K562 (cell line): Measurements from ENCODE around the gene LRFN4. TPM values are rescaled to one million over a fixed set of nuclear protein-coding genes. Genes with fewer than 3 reads are reported as not detected.

Experiments
- ATAC-seq: fragments of 200-7000 bp; cut with Tn5 transposase; 3 replicates; pipeline ENCODE4 v1.9.1; 2020; ENCODE audit warnings: moderate library complexity
- BruUV-seq: library from RNA; stranded (reverse); fragments of 400-500 nt; replicated peaks from 2 replicates; lab custom pipeline; 2021; lab: Mats Ljungman, UMichigan
- CTCF ChIA-PET: fragments of 300-600 bp; formaldehyde crosslinking; extraction: SDS; loops from one replicate; lab custom pipeline; 2021; ENCODE audit warnings: low intra/inter-chr PET ratio; lab: Yijun Ruan, JAX
- POLR2A ChIA-PET: fragments of 300-600, 350-650 bp; sonication (Branson Sonifier 250); formaldehyde crosslinking; extraction: SDS; loops from one replicate; lab custom pipeline; 2021; ENCODE audit warnings: antibody characterized with exemption, inconsistent platforms; lab: Yijun Ruan, JAX
- DNase-seq, 4 experiments: peaks; one replicate each; pipeline versions ENCODE4 v3.0.0 to v3.0.0-alpha.2; 2011 to 2018; ENCODE audit warnings: low spot score in 3 of 4, mixed read lengths in 3 of 4; ENCODE audit errors: extremely low read depth in 1 of 4
- FAIRE-seq: peaks from 2 replicates; lab custom pipeline; 2011; peaks lifted over from hg19 to GRCh38; lab: Jason Lieb, UNC
- H2AFZ ChIP-seq: 2 replicates; pipeline ENCODE4 v1.6.0; 2011; ENCODE audit warnings: low read depth, low read length, control low read depth, inconsistent platforms
- H3K27ac ChIP-seq: fragments of 200-600 bp; 3 replicates; pipeline ENCODE4 v1.8.0; 2011; ENCODE audit warnings: low read depth, mild to moderate bottlenecking, control low read depth, inconsistent platforms, low read length, moderate library complexity, mixed read lengths; ENCODE audit errors: extremely low read depth
- H3K27me3 ChIP-seq, 2 experiments: fragments of 300-600 bp in 1 of 2; 2 replicates in 1 of 2; 3 replicates in 1 of 2; pipeline versions ENCODE4 v1.6.0 to v1.8.0; 2011; ENCODE audit warnings: inconsistent platforms in 2 of 2, low read length in 2 of 2, mild to moderate bottlenecking in 1 of 2, mixed read lengths in 1 of 2, moderate library complexity in 1 of 2; ENCODE audit not compliant: control insufficient read depth in 2 of 2, insufficient read depth in 2 of 2
- H3K36me3 ChIP-seq: fragments of 300-600 bp; 3 replicates; pipeline ENCODE4 v1.8.0; 2011; ENCODE audit warnings: mild to moderate bottlenecking, low read length, inconsistent platforms; ENCODE audit not compliant: control insufficient read depth, insufficient read depth
- H3K4me1 ChIP-seq, 2 experiments: fragments of 200-600 bp in 1 of 2; replicated peaks in 1 of 2; 2 replicates in 1 of 2; 3 replicates in 1 of 2; pipeline versions ENCODE4 v1.5.1 to v1.8.0; 2011; ENCODE audit warnings: inconsistent platforms in 2 of 2, low read length in 2 of 2, mild to moderate bottlenecking in 1 of 2, mixed read lengths in 1 of 2, moderate library complexity in 1 of 2; ENCODE audit not compliant: control insufficient read depth in 2 of 2, insufficient read depth in 2 of 2
- H3K4me2 ChIP-seq: 2 replicates; pipeline ENCODE4 v1.6.1; 2011; ENCODE audit warnings: low read length, control low read depth, inconsistent platforms, mixed read lengths; ENCODE audit not compliant: insufficient read depth
- H3K4me3 ChIP-seq: fragments of 200-600 bp; sonication (generic), shearing (Covaris generic); 2 replicates; pipeline ENCODE4 v1.5.1; 2016; ENCODE audit warnings: control low read depth, inconsistent platforms
- H3K79me2 ChIP-seq: fragments of 200-600 bp; 3 replicates; pipeline ENCODE4 v1.8.0; 2011; ENCODE audit warnings: low read length, inconsistent platforms; ENCODE audit not compliant: control insufficient read depth, insufficient read depth
- H3K9ac ChIP-seq, 2 experiments: 2 replicates each; pipeline versions ENCODE4 v1.6.0 to v1.6.1; 2011; ENCODE audit warnings: low read depth in 2 of 2, low read length in 2 of 2, control low read depth in 1 of 2, inconsistent platforms in 1 of 2, mild to moderate bottlenecking in 1 of 2, mixed read lengths in 1 of 2; ENCODE audit not compliant: insufficient read depth in 1 of 2
- H3K9me1 ChIP-seq: one replicate; pipeline ENCODE4 v1.6.0; 2011; ENCODE audit warnings: inconsistent platforms, mild to moderate bottlenecking, low read length, moderate library complexity; ENCODE audit not compliant: control insufficient read depth, insufficient read depth
- H3K9me3 ChIP-seq: replicated peaks from 2 replicates; pipeline ENCODE4 v1.5.1; 2011; ENCODE audit warnings: low read depth, low read length, inconsistent platforms; ENCODE audit not compliant: control insufficient read depth, insufficient read depth
- H4K20me1 ChIP-seq: replicated peaks from 2 replicates; pipeline ENCODE4 v1.6.1; 2011; ENCODE audit warnings: low read length, inconsistent platforms, mixed read lengths; ENCODE audit not compliant: control insufficient read depth, insufficient read depth
- MAFF ChIP-seq: IDR thresholded peaks from 2 replicates; pipeline ENCODE4 v1.6.1; 2012; ENCODE audit warnings: low read length, improper control_type of control experiment
- NR3C1 ChIP-seq: sonication (generic); formaldehyde crosslinking; IDR thresholded peaks from 2 replicates; pipeline ENCODE4 v1.8.1; 2022; ENCODE audit warnings: missing genetic modification reagents
- WGBS: fragments of 100-300 bp; shearing (Covaris generic); methylation state at CpG from one replicate; pipeline ENCODE4 v1.1.6; 2016; ENCODE audit warnings: low coverage, mixed read lengths; ENCODE audit not compliant: insufficient coverage; ENCODE audit errors: missing lambda C conversion rate; 5-methylcytosine and 5-hydroxymethylcytosine counted together
- in situ Hi-C: fragments of 300-500 bp; cut with MboI; formaldehyde crosslinking; loops from 4 replicates; pipeline ENCODE4 v1.15.0; 2018; ENCODE audit warnings: inconsistent platforms, mixed read lengths
- intact Hi-C: fragments of 100-400 bp; cut with micrococcal nuclease; formaldehyde crosslinking; loops from 2 replicates; pipeline ENCODE4 v1.14.2; 2022
- polyA plus RNA-seq, 8 experiments: library from polyadenylated mRNA; depleted of rRNA in 4 of 8; stranded (reverse) in 5 of 8; unstranded in 3 of 8; fragments of >200 nt; fragmentation: Nextera tagmentation in 2 of 8; fragmentation: Illumina TruSeq in 1 of 8; extraction: Ambion mirVana in 2 of 8; extraction: Trizol in 1 of 8; gene quantifications; 2 replicates each; pipeline versions ENCODE4 v1.2.1 to v1.2.3, GENCODE V29; 2011 to 2014; ENCODE audit warnings: inconsistent platforms in 1 of 8, missing spikeins in 1 of 8
- total RNA-seq, 7 experiments: library from RNA; depleted of rRNA in 6 of 7; stranded (reverse); fragments of >200 nt in 6 of 7; fragmentation: Illumina TruSeq in 2 of 7; extraction: Trizol in 2 of 7; gene quantifications; 2 replicates each; pipeline versions ENCODE4 v1.2.1 to v1.2.3, GENCODE V29; 2011 to 2021; ENCODE audit warnings: low replicate concordance in 1 of 7
- TF ChIP-seq, protein P1 (sequence below): sonication (generic); formaldehyde crosslinking; IDR thresholded peaks from 2 replicates; pipeline ENCODE4 v1.8.1; 2023; ENCODE audit warnings: missing genetic modification reagents, mild to moderate bottlenecking, borderline replicate concordance
- TF ChIP-seq, protein P2 (sequence below): fragments of 450-650 bp; IDR thresholded peaks from 2 replicates; pipeline ENCODE4 v1.6.1; 2016; ENCODE audit warnings: mild to moderate bottlenecking, moderate library complexity

LRFN4 gene
- total and polyA plus RNA-seq, 9 of the 15 experiments (the other 6 are each of a cell fraction or from before 2014, with no cell fraction given): 0.10 to 60.1 (median 6.7) TPM

DNA sequence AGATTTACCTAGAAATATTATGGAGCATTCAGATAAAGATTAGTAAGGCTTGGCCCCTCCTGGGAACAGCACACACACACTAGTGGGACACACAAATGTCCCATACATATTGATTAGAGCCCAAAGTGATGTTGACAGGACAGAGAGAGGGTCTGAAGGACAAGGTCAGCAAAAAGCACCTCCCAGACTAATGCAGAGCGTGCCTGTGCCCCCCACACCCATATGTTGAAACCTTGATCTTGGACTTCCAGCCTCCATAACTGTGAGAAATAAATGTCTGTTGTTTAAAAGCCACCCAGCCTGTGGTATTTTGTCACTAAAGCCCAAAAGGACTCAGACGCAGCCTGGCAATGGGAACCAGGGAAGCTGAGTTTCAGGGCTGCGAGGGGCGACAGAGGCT is 27.6 kb downstream of the LRFN4 start:
- no peaks in the 10 kb centered on the region for H3K9me1 ChIP-seq
- WGBS: 86% methylated on average over 4 of the region's 4 CpGs
- ChIA-PET POLR2A (interaction anchor here (0.6 kb wide), 1 partner anchor 477 kb away, joined by 3 read pairs; no protein-coding TSS in a partner anchor), CTCF (no interaction called here)
- peaks cover 24 to 60% of the 10 kb centered on the region in 2 experiments; a peak in 4 of 5 replicates for H3K4me1 ChIP-seq
- H3K9ac ChIP-seq: no peak overlapping the region
- H4K20me1 ChIP-seq: no peaks in the 10 kb centered on the region
- no peaks in the 10 kb centered on the region for H3K27me3 ChIP-seq
- no peaks in the 10 kb centered on the region for H3K9me3 ChIP-seq
- intact Hi-C loops (no loop called here), in situ Hi-C loops (no loop called here)
- H3K4me2 ChIP-seq: no peak overlapping the region
- no TSS peak for BruUV-seq
- DNase-seq (no peak), ATAC-seq (no peak), FAIRE-seq (no peak)
- no peak overlapping the region for H3K4me3 ChIP-seq
- H3K79me2 ChIP-seq: no peaks in the 10 kb centered on the region
- no peak overlapping the region for H3K27ac ChIP-seq
- H2AFZ ChIP-seq: no peak overlapping the region
- 0 out of 3 replicates have a peak, but pooled peaks cover 4% of the 10 kb centered on the region for H3K36me3 ChIP-seq
- no peak for TF ChIP-seq MAFF
- TF ChIP-seq, protein P1, sequence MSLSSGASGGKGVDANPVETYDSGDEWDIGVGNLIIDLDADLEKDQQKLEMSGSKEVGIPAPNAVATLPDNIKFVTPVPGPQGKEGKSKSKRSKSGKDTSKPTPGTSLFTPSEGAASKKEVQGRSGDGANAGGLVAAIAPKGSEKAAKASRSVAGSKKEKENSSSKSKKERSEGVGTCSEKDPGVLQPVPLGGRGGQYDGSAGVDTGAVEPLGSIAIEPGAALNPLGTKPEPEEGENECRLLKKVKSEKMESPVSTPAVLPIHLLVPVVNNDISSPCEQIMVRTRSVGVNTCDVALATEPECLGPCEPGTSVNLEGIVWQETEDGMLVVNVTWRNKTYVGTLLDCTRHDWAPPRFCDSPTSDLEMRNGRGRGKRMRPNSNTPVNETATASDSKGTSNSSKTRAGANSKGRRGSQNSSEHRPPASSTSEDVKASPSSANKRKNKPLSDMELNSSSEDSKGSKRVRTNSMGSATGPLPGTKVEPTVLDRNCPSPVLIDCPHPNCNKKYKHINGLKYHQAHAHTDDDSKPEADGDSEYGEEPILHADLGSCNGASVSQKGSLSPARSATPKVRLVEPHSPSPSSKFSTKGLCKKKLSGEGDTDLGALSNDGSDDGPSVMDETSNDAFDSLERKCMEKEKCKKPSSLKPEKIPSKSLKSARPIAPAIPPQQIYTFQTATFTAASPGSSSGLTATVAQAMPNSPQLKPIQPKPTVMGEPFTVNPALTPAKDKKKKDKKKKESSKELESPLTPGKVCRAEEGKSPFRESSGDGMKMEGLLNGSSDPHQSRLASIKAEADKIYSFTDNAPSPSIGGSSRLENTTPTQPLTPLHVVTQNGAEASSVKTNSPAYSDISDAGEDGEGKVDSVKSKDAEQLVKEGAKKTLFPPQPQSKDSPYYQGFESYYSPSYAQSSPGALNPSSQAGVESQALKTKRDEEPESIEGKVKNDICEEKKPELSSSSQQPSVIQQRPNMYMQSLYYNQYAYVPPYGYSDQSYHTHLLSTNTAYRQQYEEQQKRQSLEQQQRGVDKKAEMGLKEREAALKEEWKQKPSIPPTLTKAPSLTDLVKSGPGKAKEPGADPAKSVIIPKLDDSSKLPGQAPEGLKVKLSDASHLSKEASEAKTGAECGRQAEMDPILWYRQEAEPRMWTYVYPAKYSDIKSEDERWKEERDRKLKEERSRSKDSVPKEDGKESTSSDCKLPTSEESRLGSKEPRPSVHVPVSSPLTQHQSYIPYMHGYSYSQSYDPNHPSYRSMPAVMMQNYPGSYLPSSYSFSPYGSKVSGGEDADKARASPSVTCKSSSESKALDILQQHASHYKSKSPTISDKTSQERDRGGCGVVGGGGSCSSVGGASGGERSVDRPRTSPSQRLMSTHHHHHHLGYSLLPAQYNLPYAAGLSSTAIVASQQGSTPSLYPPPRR: no peak
- TF ChIP-seq, protein P2, sequence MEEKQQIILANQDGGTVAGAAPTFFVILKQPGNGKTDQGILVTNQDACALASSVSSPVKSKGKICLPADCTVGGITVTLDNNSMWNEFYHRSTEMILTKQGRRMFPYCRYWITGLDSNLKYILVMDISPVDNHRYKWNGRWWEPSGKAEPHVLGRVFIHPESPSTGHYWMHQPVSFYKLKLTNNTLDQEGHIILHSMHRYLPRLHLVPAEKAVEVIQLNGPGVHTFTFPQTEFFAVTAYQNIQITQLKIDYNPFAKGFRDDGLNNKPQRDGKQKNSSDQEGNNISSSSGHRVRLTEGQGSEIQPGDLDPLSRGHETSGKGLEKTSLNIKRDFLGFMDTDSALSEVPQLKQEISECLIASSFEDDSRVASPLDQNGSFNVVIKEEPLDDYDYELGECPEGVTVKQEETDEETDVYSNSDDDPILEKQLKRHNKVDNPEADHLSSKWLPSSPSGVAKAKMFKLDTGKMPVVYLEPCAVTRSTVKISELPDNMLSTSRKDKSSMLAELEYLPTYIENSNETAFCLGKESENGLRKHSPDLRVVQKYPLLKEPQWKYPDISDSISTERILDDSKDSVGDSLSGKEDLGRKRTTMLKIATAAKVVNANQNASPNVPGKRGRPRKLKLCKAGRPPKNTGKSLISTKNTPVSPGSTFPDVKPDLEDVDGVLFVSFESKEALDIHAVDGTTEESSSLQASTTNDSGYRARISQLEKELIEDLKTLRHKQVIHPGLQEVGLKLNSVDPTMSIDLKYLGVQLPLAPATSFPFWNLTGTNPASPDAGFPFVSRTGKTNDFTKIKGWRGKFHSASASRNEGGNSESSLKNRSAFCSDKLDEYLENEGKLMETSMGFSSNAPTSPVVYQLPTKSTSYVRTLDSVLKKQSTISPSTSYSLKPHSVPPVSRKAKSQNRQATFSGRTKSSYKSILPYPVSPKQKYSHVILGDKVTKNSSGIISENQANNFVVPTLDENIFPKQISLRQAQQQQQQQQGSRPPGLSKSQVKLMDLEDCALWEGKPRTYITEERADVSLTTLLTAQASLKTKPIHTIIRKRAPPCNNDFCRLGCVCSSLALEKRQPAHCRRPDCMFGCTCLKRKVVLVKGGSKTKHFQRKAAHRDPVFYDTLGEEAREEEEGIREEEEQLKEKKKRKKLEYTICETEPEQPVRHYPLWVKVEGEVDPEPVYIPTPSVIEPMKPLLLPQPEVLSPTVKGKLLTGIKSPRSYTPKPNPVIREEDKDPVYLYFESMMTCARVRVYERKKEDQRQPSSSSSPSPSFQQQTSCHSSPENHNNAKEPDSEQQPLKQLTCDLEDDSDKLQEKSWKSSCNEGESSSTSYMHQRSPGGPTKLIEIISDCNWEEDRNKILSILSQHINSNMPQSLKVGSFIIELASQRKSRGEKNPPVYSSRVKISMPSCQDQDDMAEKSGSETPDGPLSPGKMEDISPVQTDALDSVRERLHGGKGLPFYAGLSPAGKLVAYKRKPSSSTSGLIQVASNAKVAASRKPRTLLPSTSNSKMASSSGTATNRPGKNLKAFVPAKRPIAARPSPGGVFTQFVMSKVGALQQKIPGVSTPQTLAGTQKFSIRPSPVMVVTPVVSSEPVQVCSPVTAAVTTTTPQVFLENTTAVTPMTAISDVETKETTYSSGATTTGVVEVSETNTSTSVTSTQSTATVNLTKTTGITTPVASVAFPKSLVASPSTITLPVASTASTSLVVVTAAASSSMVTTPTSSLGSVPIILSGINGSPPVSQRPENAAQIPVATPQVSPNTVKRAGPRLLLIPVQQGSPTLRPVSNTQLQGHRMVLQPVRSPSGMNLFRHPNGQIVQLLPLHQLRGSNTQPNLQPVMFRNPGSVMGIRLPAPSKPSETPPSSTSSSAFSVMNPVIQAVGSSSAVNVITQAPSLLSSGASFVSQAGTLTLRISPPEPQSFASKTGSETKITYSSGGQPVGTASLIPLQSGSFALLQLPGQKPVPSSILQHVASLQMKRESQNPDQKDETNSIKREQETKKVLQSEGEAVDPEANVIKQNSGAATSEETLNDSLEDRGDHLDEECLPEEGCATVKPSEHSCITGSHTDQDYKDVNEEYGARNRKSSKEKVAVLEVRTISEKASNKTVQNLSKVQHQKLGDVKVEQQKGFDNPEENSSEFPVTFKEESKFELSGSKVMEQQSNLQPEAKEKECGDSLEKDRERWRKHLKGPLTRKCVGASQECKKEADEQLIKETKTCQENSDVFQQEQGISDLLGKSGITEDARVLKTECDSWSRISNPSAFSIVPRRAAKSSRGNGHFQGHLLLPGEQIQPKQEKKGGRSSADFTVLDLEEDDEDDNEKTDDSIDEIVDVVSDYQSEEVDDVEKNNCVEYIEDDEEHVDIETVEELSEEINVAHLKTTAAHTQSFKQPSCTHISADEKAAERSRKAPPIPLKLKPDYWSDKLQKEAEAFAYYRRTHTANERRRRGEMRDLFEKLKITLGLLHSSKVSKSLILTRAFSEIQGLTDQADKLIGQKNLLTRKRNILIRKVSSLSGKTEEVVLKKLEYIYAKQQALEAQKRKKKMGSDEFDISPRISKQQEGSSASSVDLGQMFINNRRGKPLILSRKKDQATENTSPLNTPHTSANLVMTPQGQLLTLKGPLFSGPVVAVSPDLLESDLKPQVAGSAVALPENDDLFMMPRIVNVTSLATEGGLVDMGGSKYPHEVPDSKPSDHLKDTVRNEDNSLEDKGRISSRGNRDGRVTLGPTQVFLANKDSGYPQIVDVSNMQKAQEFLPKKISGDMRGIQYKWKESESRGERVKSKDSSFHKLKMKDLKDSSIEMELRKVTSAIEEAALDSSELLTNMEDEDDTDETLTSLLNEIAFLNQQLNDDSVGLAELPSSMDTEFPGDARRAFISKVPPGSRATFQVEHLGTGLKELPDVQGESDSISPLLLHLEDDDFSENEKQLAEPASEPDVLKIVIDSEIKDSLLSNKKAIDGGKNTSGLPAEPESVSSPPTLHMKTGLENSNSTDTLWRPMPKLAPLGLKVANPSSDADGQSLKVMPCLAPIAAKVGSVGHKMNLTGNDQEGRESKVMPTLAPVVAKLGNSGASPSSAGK: no peak
- TF ChIP-seq NR3C1 (CRISPR knock-in tag): no peak
